ENCODE results near the gene PCCA. TPM values are rescaled to one million over a fixed set of nuclear protein-coding genes. Genes with fewer than 3 reads are reported as not detected.
"Not testable (repeated sequence)": the region's sequence is repeated elsewhere in the genome, so short reads cannot be mapped to it uniquely, and the experiment has no call there.

PCCA gene
- polyA plus RNA-seq, 1 donor: 27.5 TPM

- no peak for DNase-seq
Measured at GRCh38 chr13:100363874-100364273, 275.0 kb downstream of the PCCA start.

- no peak for DNase-seq
Measured at GRCh38 chr13:100364591-100364990, 275.7 kb downstream of the PCCA start.

- no peak for DNase-seq
Measured at GRCh38 chr13:100365680-100366079, 276.8 kb downstream of the PCCA start.

- no peak for DNase-seq
Measured at GRCh38 chr13:100378533-100378932, 289.6 kb downstream of the PCCA start.

GRCh38 chr13:100381595-100382224, 292.8 kb downstream of the PCCA start:
- DNase-seq: no peak

- DNase-seq: no peak
Measured at GRCh38 chr13:100382785-100383184, 293.9 kb downstream of the PCCA start.

GRCh38 chr13:100387416-100387815, 298.5 kb downstream of the PCCA start:
- no peak for DNase-seq

GRCh38 chr13:100388150-100388549, 299.3 kb downstream of the PCCA start:
- DNase-seq: not testable (repeated sequence)

GRCh38 chr13:100388923-100389322, 300.0 kb downstream of the PCCA start:
- no peak for DNase-seq

GRCh38 chr13:100389617-100390016, 300.7 kb downstream of the PCCA start:
- no peak for DNase-seq

- peak; percentile 24 for DNase-seq
Measured at GRCh38 chr13:100392709-100393630, 304.1 kb downstream of the PCCA start.

- no peak for DNase-seq
Measured at GRCh38 chr13:100394005-100394695, 305.3 kb downstream of the PCCA start.

- no peak for DNase-seq
Measured at GRCh38 chr13:100395698-100396373, 306.9 kb downstream of the PCCA start.

- DNase-seq: no peak
Measured at GRCh38 chr13:100396776-100397175, 307.9 kb downstream of the PCCA start.

GRCh38 chr13:100397627-100398026, 308.7 kb downstream of the PCCA start:
- DNase-seq: no peak

GRCh38 chr13:100398360-100398759, 309.5 kb downstream of the PCCA start:
- no peak for DNase-seq

- DNase-seq: no peak
Measured at GRCh38 chr13:100399455-100399854, 310.6 kb downstream of the PCCA start.

- no peak for DNase-seq
Measured at GRCh38 chr13:100403675-100404074, 314.8 kb downstream of the PCCA start.

- no peak for DNase-seq
Measured at GRCh38 chr13:100409132-100409531, 320.2 kb downstream of the PCCA start.

GRCh38 chr13:100423375-100423774, 334.5 kb downstream of the PCCA start:
- no peak for DNase-seq

GRCh38 chr13:100428986-100429385, 340.1 kb downstream of the PCCA start:
- DNase-seq: no peak

- DNase-seq: no peak
Measured at GRCh38 chr13:100432611-100433010, 343.7 kb downstream of the PCCA start.

GRCh38 chr13:100433475-100433874, 344.6 kb downstream of the PCCA start:
- no peak for DNase-seq

Data from hindlimb muscle (tissue), 1 donor.